ENCODE measurements around the gene SPOCD1.

Gene SPOCD1

DNA sequence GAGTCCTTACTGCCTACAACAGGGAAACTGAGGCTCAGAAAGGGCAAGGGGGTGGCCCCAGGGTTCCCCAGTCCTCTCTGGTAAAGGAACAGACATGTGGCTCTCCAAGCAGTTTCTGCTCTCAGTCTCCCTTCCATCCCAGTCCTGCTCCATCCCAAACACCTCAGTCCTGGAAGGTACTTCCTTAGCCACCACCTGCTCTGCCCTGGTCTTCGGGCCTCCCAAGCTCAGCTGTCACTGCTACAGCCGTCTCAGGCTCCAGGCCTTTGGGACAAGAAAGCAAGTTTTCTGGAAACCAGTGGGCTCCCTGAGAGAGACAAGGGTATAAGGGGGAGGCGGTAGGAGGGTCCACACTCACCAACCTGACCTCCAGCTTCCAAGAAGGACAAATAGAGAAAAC is 28.6 kb downstream of the SPOCD1 start:
- DNase-seq (ENCODE audit: low spot score), result peak; percentile 5

DNA sequence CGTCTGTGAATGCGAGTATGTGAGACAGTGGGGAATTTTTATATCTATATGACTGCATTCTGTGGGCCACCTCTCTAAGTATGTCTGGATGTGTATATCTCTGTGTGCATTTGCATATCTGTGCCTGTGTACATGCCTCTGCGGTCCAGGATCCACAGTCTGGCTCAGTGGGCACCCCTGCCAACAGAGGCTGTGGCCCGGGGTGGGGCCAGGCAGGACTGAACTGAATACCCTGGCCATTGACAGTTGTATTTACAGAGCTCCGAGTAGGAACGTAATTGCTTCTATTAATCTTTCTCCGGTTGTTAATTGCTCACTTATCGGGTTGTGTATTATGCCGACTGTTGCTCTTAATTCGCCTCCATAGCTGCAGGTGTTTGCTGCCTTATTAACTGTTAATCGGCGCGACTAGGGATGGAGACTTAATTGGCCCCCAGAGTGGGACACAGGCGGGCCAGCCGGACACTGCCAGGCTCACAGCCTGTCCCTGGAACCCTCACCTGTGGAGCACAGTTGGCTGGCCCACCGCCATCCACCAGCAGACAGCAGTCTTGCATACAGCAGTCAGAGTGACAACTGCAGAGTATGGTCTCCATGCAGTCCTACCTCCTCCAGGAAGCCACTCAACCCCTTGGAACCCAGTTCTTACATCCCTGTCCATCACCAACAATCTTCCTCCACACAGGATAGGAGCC is 29.3 kb downstream of the SPOCD1 start:
- peak; percentile 3 for DNase-seq (ENCODE audit: low spot score)

DNA sequence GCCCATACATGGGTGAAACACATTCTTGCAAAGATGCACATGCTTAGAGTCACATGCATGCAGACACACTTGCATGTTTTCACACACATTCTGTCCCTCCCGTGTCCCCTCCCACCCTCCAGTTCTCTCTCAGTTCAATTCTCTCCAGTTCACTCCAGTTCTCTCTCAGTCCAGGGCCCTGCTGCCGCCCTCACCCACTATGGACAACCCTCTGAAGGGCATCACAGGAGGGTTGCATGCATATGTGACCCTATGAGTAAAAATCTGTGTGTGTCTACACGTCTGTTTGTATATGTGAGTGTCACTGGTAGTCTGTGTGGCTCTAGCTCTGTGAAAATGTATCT is 29.9 kb downstream of the SPOCD1 start:
- DNase-seq (ENCODE audit: low spot score), result peak; percentile 5

DNA sequence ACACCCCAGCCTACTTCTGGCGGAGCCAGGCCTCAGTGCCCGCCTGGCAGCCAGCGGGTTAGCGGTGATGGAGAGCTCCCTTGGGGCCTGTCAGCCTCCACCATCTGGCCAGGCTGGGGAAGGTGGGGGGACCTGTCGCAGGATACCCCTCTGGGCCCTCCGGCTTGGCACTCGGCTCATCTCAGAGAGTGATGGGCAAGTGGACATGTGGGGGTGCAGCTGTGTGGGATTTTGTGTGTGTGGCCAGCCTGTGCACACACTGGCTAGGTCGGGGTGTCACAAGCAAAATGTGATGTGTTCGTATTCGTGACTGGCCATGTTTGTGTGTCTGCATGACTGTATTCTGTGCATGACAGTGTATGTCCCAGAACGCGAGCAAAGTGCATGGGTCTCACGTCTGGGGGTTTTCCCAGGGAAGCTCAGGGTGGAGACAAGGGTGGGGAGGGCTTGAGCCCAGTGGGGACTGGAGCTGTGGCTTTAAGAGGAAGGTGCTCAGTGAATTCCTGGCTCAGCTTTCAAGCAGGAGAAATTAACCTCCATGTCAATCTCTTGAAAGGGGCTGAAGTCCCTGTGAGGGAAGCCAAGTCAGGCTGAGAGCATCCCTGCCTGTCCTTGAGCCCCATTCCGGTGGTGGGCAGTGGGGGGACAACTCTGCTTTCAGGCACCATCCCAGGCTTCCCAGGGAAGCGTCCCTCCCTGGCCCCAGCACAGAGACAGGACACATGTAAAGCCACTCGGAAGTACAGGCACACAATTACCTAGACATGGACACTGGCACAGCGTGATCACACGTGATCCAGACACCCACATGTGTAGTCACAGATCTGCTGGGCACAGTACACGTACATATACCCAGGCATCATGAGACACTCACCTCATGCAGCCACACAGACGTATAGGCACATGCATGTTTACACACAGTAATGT is 30.5 kb downstream of the SPOCD1 start:
- peak; percentile 77 for DNase-seq (ENCODE audit: low spot score)

DNA sequence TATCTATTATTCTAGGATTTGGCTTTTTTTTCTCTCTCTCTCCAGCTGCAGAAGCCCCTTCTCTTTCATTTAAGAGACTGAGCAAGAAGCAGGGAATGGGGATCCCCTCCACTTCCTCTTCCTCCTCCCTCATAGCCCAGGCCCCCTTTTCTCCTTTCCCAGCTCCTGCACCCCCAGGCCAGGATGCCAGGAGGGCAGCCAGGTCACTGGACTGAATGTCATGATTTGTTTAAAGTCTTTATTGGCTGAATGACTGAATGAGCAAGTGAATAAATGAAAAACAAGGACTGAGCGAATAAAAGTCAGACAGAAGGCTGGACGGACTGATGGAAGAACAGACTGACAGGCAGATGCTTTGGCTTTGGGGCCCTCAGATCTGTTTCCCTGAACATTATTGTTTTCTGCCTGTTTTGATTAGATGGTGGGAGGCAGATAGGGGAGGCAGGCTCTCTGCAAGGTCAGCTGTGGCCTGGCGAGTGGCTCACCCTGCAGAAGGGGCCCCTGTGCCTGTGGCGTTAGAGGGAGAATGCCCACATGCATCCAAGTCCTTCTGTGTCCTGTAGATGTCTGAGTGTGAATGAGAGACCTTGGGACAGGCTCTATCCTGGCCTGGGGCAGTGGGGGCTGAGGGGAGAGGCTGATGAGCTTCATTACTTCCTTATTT is 31.3 kb downstream of the SPOCD1 start:
- DNase-seq (ENCODE audit: low spot score), result no peak

DNA sequence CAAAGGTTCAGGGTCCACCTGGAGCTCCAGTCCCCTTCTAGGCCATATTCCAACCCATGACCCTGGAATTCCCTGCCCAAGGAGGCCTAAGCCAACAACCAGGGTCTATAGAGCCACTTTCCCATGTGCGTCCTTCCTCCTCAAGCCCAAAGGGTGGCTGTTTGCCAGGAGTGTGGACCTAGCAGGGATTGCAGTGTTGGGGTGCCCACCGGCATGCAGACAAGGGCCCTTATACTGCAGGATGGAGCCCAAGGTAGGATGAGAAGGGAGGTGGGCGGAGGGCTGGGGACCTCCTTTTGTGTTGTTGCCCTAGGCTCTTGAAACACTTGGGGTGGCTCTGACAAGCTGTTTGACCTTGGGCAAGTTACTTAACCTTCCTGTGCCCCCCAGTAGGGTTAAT is 32.0 kb downstream of the SPOCD1 start:
- DNase-seq (ENCODE audit: low spot score), result no peak

DNA sequence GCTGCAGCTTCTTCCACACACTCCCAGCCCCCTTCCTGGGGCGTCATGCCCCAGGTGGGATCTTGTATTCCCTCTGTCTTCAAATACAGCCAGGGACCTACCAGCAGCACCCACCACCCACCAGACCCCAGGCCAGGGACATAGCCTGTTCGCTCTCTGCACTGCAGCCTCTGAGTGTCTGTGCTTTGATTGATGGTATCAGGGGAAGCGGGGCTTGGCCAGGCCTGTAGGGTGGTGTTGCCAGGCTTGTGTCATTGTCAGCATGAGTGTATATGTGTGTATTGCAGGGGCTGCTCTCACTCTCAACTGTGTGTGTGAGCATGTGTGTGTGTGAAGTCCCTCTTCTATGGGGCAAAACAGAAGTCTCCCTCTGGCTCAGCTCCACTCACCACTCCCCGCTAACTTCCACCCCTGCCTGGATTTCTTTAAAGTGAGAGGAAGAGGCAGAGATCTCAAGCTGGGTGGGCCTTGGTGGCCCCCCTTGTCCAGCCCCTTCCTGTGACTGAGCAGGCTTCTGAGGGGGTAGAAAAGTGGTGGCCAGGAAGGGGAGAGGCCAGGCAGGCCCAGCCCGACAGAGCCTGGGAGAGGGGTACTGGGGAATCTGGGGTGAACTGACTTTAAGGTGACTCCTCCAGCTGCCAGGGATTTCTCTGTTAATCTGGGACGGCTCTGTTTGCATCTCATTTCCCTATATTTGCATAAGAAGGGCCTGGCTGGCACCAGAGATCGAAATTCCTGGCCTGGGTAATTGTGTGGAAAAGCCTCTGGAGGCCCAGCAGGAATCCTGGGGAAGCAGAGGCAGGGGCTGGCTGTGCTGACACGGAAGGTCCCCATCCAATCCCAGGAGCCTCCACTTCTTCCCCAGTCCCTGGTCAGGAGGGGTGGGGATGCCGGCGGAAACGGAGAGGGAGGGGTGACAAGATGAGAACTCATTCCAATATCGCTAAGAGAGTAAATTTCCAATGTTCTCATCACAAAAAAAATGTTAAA is 33.1 kb downstream of the SPOCD1 start:
- no peak for DNase-seq (ENCODE audit: low spot score)

DNA sequence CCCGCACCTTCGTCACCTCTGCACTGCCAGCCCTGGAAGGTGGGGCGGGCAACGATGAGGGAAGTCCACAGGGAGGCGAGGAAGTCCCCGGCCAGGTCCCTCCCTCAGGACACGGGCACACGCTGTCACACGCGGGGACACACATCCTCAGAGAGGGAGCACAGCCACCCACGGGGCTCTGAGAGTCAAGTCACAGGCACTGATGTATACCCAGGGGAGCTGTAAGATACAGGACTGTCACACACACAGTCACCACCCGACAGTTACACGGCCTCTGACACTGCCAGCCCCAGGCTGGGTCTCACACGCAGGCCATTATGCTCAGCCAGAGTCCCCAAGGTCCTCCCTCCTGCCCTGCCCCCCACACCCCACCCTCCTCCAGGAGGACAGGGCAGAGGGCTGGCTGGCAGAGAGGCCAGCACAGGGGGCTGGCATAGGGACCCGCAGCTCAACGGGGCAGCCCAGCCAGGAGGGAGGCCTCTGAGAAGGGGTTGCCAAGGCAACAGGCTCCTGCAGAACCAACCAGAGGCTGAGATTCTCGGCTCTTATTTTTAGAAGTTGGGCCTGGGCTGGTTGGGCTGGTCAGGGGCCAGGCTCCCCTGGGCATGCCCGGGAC is 34.0 kb downstream of the SPOCD1 start:
- no peak for DNase-seq (ENCODE audit: low spot score)

DNA sequence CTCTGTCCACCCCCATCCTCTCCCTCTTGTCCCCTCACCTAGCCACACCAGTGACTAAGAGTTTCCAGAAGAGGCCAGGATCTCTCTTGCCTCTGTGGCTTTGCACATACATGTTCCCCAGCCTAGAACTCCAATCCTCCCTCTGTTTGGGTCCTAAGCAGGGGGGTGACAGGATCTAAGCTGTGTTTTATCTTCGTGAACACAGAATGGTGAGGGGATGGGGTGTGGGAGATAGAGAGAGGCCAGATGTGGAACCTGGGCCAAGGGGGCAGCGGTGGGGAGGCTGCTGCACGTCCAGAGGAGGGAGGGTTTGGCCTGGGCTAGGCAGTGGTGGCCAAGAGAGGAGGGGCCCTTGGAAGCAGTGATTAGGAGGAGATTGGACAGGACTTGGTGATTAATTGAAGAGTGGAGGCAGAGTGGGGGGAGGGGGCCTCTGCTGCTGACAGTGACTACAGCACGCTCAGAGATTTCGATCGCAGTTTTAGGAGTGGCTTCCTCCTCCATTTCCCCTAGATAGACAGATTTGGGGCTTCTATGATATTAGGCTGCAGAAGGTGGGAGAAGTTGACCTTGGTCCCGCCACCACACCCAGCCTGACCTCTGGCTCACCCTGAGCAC is 34.6 kb downstream of the SPOCD1 start:
- DNase-seq (ENCODE audit: low spot score), result no peak

DNA sequence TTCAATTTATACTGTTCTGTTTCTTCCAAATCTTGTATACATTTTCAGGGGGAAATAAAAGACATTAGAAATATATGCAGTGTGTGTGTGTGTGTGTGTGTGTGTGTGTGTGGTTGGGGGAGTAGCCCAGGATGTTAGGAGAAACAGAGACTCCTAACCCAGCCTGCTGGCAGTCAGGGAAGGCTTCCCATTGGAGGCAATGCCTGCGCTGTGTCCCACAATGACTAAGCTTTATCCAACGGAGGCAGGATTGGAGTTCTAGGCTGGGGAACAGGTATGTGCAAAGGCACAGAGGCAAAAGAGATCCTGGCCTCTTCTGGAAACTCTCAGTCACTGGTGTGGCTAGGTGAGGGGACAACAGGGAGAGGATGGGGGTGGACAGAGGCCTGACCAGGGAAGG is 35.2 kb downstream of the SPOCD1 start:
- DNase-seq (ENCODE audit: low spot score), result no peak

DNA sequence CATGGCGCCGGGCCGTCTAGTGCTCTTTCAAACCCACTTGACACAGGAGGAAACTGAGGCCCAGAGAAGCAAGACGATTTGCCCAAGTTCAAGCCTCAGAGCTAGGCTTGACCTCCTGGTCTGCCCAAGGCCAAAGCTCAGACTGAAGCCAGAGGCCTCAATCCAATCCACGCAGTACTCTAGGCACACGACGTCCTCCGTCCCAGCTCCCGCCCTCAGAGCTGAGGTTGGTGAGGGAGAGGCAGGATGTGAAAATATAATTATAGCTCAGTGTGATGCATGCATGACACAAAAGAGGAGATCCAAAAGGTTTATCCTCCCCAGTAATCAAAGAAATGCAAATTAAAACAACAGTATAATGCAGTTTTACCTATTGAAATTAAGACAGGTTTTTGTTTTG is 36.1 kb downstream of the SPOCD1 start:
- no peak for DNase-seq (ENCODE audit: low spot score)

DNA sequence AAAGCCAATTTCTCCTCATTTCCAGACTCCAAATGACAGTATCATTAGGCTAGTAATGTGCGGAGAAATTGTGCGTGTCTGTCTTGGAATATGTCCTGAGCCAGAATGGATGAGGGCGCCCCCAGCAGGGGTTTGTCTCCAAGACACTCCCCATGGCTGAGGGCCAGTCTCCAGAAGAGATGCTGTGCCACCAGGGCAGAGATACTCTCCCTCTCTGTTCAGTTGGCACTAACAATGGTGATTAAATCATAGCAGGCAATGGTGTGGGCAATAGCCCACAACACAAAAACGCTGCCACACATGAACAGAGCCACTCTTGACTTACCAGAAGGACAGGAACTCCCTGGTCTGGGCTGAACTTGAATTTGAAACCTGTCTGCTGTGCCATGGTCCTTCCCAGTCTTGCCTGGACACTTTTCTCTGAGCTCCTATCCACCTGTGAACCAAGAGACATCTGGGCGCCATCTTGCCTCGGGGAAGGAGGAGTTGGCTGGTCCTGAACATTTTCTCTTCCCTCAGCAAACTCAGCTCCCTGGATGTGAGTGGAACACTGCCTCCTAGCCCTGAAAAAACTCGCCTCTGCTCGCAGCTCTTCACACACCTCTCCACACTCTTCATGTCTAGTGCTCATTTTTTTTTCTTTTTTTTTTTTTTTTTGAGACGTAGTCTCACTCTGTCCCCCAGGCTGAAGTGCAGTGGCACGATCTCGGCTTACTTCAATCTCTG is 36.9 kb downstream of the SPOCD1 start:
- no peak for DNase-seq (ENCODE audit: low spot score)

DNA sequence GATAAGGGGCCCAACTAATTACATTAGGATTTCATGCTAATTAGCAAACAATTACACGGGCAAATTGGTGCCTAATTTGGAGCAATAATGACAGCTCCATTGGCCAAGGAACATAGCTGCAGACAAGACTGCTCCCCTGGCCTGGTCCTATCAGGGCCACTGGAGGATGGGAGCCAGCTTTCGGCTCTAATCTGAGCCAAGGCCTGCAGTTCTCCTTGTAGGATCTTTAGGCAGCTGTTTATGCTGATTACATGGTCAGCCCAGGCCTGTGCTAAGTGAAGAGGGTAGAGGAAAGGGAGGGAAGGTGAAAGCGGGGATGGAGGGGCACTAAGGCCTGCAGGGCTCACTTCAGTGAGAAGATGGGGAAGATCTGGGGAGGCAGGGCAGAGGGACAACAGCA is 39.3 kb downstream of the SPOCD1 start:
- no peak for DNase-seq (ENCODE audit: low spot score)

DNA sequence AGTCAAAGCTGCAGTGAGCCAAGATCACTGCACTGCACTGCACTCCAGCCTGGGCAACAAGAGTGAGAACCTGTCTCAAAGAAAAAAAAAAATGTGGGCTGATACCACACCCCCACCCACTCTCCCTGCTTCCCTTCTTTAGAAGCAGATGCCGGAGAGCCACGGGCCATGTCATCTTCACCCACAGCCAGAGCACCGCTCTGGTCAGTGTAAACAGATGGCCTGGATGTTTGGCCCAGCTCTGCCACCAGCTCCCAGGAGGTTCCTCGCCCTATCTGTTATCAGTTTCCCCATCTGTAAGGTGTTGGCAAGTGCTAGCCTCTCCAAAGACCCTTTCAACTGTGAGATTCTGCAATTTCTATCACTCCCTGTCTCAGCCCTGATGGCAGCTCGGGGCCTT is 39.8 kb downstream of the SPOCD1 start:
- no peak for DNase-seq (ENCODE audit: low spot score)

DNA sequence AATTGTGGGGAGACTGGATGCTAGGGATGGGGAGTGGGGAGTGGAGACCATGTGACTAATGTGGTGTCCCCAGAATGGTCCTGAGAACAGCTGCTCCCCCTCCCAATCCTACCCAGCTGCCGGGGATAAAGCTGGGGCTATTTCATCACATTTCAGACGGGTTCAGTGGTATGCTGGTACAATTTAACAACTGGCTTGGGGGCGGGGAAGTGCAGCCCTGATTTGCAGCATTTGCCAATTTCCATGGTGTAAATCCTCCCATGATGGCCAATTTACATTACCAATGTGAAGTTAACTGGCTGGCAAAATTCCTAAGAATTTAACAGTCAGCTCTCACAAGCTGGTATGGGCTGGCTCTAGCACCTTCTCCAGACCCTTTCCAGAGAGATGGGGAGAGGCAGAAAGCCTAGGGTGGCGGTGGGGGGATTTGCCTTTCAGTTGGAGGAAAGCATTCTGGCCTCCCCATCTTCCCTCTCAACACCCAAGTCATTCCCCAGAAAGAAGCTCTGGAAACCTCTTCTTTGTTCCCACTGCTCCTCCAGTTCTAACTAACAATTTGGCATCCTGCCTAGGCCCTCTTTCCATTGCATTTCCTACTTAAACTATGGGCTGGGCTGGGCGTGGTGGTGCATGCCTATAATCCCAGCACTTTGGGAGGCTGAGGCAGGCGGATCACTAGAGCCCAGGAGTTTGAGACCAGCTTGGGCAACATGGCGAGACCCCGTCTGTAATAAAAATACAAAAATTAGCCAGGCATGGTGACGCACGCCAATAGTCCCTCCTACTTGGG is 40.4 kb downstream of the SPOCD1 start:
- no peak for DNase-seq (ENCODE audit: low spot score)

DNA sequence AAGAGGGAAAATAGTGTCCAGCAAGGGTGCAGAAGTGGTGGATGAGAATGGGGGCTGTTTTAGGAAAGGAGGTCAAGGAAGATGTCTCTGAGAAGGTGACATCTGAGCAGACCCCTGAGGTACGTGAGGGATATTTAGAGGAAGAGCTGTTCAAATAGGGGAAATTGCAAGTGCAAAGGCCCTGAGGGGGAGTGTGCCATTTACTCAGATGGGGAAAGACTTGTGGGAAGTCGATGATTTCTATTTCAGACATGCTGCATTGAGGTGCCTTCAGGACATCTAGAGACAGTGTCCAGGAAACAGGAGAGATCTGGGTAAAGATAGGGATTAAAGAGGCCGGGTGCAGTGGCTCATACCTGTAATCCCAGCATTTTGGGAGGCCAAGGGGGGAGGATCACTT is 41.3 kb downstream of the SPOCD1 start:
- no peak for DNase-seq (ENCODE audit: low spot score)

DNA sequence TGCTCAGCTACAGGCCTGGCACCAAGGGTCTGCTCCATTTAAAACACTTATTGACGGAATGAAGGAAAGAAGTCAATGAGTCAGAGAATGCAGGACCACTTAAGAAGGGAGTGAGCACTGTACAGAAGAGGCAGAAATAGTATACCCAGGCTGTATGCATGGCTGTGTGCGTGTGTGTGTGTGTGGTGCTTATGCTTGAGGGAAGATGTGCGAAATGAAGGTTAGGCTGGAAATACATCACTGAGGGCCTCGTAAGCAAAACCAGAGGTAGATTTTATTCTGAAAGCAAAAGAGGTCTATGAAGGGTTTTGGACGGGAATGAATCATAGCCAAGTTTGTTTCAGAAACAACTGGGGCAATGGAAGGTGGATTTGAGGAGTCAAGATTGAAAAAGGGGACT is 42.0 kb downstream of the SPOCD1 start:
- DNase-seq (ENCODE audit: low spot score), result no peak

DNA sequence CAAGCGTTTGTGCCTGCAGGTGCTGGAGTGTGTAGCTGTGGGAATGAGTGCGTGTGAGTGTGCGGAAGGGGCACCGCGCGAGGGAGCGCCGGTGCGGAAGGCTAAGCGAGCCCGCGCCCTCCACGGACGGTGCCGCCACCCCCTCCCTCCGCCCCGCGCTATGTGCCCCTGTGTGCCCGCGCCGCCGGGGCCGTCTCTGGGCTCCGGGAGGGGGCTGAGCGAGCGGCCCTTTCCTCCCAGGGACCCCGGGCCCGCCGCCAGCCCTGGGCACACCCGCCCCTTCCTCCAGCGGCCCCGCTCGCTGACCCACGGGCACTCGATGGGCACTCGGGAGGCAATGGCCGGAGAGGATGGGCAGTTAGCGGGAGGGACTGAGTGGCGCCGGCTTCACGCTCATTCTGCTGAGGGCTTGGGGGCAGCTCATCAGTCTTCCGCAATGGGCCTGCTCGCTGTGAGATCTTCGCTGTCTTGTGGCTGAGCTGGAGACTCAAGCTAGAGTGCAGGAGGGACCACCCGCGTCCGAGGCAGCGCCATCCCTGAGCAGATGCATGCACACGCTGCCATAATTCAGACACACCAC is 43.1 kb downstream of the SPOCD1 start:
- DNase-seq (ENCODE audit: low spot score), result no peak
